ENCODE measurements around the gene KRTAP9-9. TPM values are rescaled to one million over a fixed set of nuclear protein-coding genes. Genes with fewer than 3 reads are reported as not detected.

The KRTAP9-9 gene
- not detected in 2 replicates for total RNA-seq

DNA sequence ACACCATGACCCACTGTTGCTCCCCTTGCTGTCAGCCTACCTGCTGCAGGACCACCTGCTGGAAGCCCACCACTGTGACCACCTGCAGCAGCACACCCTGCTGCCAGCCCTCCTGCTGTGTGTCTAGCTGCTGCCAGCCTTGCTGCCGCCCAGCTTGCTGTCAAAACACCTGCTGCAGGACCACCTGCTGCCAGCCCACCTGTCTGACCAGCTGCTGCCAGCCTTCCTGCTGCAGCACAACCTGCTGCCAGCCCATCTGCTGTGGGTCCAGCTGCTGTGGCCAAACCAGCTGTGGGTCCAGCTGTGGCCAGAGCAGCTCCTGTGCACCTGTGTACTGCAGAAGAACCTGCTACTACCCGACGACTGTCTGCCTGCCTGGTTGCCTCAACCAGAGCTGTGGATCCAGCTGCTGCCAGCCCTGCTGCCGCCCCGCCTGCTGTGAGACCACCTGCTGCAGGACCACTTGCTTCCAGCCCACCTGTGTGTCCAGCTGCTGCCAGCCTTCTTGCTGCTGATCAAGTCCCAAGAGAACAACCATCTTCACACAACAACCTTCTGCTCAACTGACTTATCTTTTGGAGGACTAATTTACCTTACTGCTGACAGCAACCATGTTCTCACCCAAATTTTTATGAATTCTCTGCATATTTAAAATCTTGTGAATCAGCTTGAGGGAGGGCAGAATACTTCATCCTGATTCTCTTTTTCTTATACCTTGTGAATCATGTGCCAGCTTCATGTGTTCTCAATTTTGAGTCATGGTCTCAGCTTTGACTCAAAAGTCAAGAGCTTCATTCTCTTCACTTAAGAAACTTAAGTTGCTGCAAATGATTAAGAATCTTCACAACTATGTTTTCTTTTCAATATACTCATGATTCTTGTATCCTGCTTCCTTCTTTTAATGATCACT, at the start of gene KRTAP9-9:
KRTAP9-9 (plus strand) TSS at position 4 of the 910 bp plus-strand sequence.

DNA sequence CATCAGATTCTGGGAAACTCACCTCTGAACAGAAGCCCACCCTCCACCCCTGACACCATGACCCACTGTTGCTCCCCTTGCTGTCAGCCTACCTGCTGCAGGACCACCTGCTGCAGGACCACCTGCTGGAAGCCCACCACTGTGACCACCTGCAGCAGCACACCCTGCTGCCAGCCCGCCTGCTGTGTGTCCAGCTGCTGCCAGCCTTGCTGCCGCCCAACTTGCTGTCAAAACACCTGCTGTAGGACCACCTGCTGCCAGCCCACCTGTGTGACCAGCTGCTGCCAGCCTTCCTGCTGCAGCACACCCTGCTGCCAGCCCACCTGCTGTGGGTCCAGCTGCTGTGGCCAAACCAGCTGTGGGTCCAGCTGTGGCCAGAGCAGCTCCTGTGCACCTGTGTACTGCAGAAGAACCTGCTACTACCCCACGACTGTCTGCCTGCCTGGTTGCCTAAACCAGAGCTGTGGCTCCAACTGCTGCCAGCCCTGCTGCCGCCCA, 28.5 kb upstream of the KRTAP9-9 start, which contains the start of gene KRTAP9-2:
KRTAP9-2 (plus strand) TSS at position 51 of the 498 bp plus-strand sequence; CDS start at position 58, 7 bp downstream.

DNA sequence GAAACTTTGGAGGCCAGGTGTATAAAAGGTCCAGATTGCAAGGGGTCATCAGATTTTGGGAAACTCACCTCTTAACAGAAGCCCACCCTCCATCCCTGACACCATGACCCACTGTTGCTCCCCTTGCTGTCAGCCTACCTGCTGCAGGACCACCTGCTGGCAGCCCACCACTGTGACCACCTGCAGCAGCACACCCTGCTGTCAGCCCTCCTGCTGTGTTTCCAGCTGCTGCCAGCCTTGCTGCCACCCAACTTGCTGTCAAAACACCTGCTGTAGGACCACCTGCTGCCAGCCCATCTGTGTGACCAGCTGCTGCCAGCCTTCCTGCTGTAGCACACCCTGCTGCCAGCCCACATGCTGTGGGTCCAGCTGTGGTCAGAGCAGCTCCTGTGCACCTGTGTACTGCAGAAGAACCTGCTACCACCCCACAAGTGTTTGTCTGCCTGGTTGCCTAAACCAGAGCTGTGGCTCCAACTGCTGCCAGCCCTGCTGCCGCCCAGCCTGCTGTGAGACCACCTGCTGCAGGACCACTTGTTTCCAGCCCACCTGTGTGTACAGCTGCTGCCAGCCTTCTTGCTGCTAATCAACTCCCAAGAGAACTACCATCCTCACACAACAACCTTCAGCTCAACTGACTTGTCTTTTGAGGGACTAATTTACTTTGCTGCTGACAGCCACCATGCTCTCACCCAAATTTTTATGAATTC, 22.6 kb upstream of the KRTAP9-9 start, which contains the start of gene KRTAP9-3:
KRTAP9-3 (plus strand) TSS at position 51 of the 707 bp plus-strand sequence; CDS start at position 104, 53 bp downstream.

DNA sequence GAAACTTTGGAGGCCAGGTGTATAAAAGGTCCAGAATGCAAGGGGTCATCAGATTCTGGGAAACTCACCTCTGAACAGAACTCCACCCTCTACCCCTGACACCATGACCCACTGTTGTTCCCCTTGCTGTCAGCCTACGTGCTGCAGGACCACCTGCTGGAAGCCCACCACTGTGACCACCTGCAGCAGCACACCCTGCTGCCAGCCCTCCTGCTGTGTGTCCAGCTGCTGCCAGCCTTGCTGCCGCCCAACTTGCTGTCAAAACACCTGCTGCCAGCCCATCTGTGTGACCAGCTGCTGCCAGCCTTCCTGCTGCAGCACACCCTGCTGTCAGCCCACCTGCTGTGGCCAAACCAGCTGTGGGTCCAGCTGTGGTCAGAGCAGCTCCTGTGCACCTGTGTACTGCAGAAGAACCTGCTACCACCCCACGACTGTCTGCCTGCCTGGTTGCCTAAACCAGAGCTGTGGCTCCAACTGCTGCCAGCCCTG, 17.2 kb upstream of the KRTAP9-9 start, which contains the start of gene KRTAP9-8:
KRTAP9-8 (plus strand) TSS at position 51 of the 489 bp plus-strand sequence; CDS start at position 104, 53 bp downstream.

DNA sequence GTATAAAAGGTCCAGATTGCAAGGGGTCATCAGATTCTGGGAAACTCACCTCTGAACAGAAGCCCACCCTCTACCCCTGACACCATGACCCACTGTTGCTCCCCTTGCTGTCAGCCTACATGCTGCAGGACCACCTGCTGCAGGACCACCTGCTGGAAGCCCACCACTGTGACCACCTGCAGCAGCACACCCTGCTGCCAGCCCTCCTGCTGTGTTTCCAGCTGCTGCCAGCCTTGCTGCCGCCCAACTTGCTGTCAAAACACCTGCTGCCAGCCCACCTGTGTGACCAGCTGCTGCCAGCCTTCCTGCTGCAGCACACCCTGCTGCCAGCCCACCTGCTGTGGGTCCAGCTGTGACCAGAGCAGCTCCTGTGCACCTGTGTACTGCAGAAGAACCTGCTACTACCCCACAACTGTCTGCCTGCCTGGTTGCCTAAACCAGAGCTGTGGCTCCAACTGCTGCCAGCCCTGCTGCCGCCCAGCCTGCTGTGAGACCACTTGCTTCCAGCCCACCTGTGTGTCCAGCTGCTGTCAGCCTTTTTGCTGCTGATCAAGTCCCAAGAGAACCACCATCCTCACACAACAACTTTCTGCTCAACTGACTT, 5.4 kb upstream of the KRTAP9-9 start, which contains the start of gene KRTAP9-4:
KRTAP9-4 (plus strand) TSS at position 51 of the 604 bp plus-strand sequence; CDS start at position 85, 34 bp downstream.

DNA sequence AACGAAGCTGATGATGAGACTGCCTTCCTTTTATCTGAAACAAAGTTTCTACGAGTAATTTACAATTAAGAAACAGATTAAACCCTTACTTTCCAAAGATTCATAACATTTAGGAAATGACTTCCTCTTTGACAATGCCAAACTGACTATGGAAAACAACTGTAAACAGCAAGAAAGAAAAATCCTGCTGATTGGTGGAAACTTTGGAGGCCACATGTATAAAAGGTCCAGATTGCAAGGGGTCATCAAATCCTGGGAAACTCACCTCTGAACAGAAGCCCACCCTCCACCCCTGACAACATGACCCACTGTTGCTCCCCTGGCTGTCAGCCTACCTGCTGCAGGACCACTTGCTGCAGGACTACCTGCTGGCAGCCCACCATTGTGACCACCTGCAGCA, 9.9 kb downstream of the KRTAP9-9 start, which contains the start of gene KRTAP9-6:
KRTAP9-6 (plus strand) TSS at position 301 of the 400 bp plus-strand sequence; CDS start at position 301, 0 bp downstream.

DNA sequence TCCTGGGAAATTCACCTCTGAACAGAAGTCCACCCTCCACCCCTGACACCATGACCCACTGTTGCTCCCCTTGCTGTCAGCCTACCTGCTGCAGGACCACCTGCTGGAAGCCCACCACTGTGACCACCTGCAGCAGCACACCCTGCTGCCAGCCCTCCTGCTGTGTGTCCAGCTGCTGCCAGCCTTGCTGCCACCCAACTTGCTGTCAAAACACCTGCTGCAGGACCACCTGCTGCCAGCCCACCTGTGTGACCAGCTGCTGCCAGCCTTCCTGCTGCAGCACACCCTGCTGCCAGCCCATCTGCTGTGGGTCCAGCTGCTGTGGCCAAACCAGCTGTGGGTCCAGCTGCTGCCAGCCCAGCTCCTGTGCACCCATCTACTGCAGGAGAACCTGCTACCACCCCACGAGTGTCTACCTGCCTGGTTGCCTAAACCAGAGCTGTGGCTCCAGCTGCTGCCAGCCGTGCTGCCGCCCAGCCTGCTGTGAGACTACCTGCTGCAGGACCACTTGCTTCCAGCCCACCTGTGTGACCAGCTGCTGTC, 20.5 kb downstream of the KRTAP9-9 start, which contains the start of gene KRTAP9-7:
KRTAP9-7 (plus strand) TSS at position 51 of the 543 bp plus-strand sequence; CDS start at position 51, 0 bp downstream.

DNA sequence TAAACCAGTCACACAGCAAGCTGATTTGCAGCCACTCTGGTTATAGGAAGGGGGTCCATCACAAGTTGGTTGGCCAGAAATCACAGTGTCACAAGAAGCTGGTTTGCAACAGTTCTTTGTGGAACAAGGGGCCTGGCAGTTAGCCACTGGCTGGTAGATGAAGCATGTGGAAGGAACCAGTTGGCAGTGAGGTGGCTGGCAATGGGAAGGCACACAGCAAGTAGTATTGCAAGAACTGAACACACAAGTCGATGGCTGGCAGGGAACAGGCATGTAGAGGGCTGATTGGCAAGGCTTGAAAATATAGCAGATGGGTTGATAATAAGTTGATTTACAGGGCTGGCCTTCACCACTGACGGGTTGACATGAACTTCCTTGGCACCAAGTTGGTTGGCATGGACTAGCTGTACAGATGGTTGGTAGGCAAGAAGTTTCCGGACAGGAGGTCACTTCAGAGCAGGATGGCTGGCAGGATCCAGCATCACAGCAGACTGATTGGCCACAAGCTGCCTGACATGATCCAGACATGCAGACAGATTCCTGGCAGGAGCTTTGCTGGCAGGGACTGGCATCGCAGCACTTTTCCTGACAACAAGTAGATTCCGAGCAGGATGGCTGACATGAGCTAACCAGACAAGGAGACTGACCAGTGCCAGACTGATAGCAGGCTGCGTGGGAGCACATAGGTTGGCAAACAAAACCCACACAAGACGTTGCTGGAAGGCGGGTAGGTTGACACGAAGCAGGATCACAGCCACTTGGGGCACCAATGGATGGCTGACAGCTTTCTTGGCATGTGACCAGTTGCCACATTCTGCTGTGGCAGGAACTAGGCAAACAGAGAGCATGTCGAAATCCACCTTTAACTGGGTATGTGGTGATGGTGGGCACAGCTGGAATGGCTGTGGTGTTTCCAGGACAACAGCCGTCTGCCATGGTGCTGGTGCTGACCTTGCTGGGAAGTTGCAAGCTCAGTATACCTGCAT, 47.0 kb downstream of the KRTAP9-9 start, which contains the start of gene KRTAP29-1:
KRTAP29-1 (minus strand) TSS at position 936 of the 986 bp plus-strand sequence; CDS start at position 936, 0 bp downstream.

Other genes with a start within 250 kb of the KRTAP9-9 start
- gene KRTAP3-1, start 246.3 kb upstream of the KRTAP9-9 start, total RNA-seq, result not detected in 2 replicates
- gene KRTAP1-5, start 228.2 kb upstream of the KRTAP9-9 start, total RNA-seq, result not detected in 2 replicates
- not detected in 2 replicates for gene KRTAP1-4, start 225.2 kb upstream of the KRTAP9-9 start, total RNA-seq
- not detected in 2 replicates for gene KRTAP1-3, start 220.5 kb upstream of the KRTAP9-9 start, total RNA-seq
- not detected in 2 replicates for gene KRTAP1-1, start 213.9 kb upstream of the KRTAP9-9 start, total RNA-seq
- gene KRTAP2-1, start 208.1 kb upstream of the KRTAP9-9 start, total RNA-seq, result not detected in 2 replicates
- not detected in 2 replicates for gene KRTAP2-2, start 200.2 kb upstream of the KRTAP9-9 start, total RNA-seq
- gene KRTAP2-3, start 195.3 kb upstream of the KRTAP9-9 start, total RNA-seq, result not detected in 2 replicates
- gene KRTAP2-4, start 189.5 kb upstream of the KRTAP9-9 start, total RNA-seq, result not detected in 2 replicates
- not detected in 2 replicates for gene KRTAP4-7, start 171.2 kb upstream of the KRTAP9-9 start, total RNA-seq
- not detected in 2 replicates for gene KRTAP4-8, start 157.2 kb upstream of the KRTAP9-9 start, total RNA-seq
- gene KRTAP4-16, start 153.2 kb upstream of the KRTAP9-9 start, total RNA-seq, result not detected in 2 replicates
- gene KRTAP4-9, start 150.0 kb upstream of the KRTAP9-9 start, total RNA-seq, result not detected in 2 replicates
- not detected in 2 replicates for gene KRTAP4-11, start 137.0 kb upstream of the KRTAP9-9 start, total RNA-seq
- gene KRTAP4-12, start 131.2 kb upstream of the KRTAP9-9 start, total RNA-seq, result not detected in 2 replicates
- not detected in 2 replicates for gene KRTAP4-6, start 114.8 kb upstream of the KRTAP9-9 start, total RNA-seq
- not detected in 2 replicates for gene KRTAP4-5, start 105.6 kb upstream of the KRTAP9-9 start, total RNA-seq
- not detected in 2 replicates for gene KRTAP4-4, start 94.6 kb upstream of the KRTAP9-9 start, total RNA-seq
- gene KRTAP4-3, start 87.2 kb upstream of the KRTAP9-9 start, total RNA-seq, result not detected in 2 replicates
- not detected in 2 replicates for gene KRTAP4-2, start 77.2 kb upstream of the KRTAP9-9 start, total RNA-seq
- gene KRTAP4-1, start 70.5 kb upstream of the KRTAP9-9 start, total RNA-seq, result not detected in 2 replicates
- gene KRTAP9-1, start 65.5 kb upstream of the KRTAP9-9 start, total RNA-seq, result not detected in 2 replicates
- not detected in 2 replicates for gene KRTAP9-2, start 28.7 kb upstream of the KRTAP9-9 start, total RNA-seq
- not detected in 2 replicates for gene KRTAP9-3, start 22.9 kb upstream of the KRTAP9-9 start, total RNA-seq
- gene KRTAP9-8, start 17.4 kb upstream of the KRTAP9-9 start, total RNA-seq, result not detected in 2 replicates
- not detected in 2 replicates for gene KRTAP9-4, start 5.7 kb upstream of the KRTAP9-9 start, total RNA-seq
- gene KRTAP9-6, start 10.0 kb downstream of the KRTAP9-9 start, total RNA-seq, result not detected in 2 replicates
- not detected in 2 replicates for gene KRTAP9-7, start 20.3 kb downstream of the KRTAP9-9 start, total RNA-seq
- not detected in 2 replicates for gene KRTAP29-1, start 47.5 kb downstream of the KRTAP9-9 start, total RNA-seq
- gene KRTAP16-1, start 53.9 kb downstream of the KRTAP9-9 start, total RNA-seq, result not detected in 2 replicates
- not detected in 2 replicates for gene KRTAP17-1, start 60.3 kb downstream of the KRTAP9-9 start, total RNA-seq
- gene KRT33A, start 95.4 kb downstream of the KRTAP9-9 start, total RNA-seq, result not detected in 2 replicates
- gene KRT33B, start 114.4 kb downstream of the KRTAP9-9 start, total RNA-seq, result not detected in 2 replicates
- gene KRT34, start 126.9 kb downstream of the KRTAP9-9 start, total RNA-seq, result not detected in 2 replicates
- not detected in 2 replicates for gene KRT31, start 142.2 kb downstream of the KRTAP9-9 start, total RNA-seq
- gene KRT37, start 169.2 kb downstream of the KRTAP9-9 start, total RNA-seq, result not detected in 2 replicates
- not detected in 2 replicates for gene KRT38, start 185.6 kb downstream of the KRTAP9-9 start, total RNA-seq
- gene KRT32, start 212.0 kb downstream of the KRTAP9-9 start, total RNA-seq, result not detected in 2 replicates
- gene KRT35, start 225.8 kb downstream of the KRTAP9-9 start, total RNA-seq, result not detected in 2 replicates
- not detected in 2 replicates for gene KRT36, start 234.5 kb downstream of the KRTAP9-9 start, total RNA-seq